GM12878 (cell line): ENCODE results near the gene STARD10. TPM values are rescaled to one million over a fixed set of nuclear protein-coding genes. Genes with fewer than 3 reads are reported as not detected.

Experiments used
- ATAC-seq: fragments of 200-7000 bp; cut with Tn5 transposase; 3 replicates; pipeline ENCODE4 v1.9.1; 2020; ENCODE audit warnings: mild to moderate bottlenecking, moderate library complexity
- BruUV-seq: library from RNA; stranded (reverse); fragments of 400-500 nt; replicated peaks from 2 replicates; lab custom pipeline; 2021; lab: Mats Ljungman, UMichigan
- CTCF ChIA-PET: fragments of 300-600 bp; sonication (Branson Sonifier 250); formaldehyde crosslinking; extraction: SDS; loops from one replicate; lab custom pipeline; 2021; ENCODE audit warnings: inconsistent platforms; lab: Yijun Ruan, JAX
- POLR2A ChIA-PET: fragments of 350-600 bp; formaldehyde crosslinking; extraction: SDS; loops from one replicate; lab custom pipeline; 2021; ENCODE audit warnings: inconsistent platforms; lab: Charles Lee
- RAD21 ChIA-PET: fragments of 300-600 bp; sonication (Branson Sonifier 250); formaldehyde crosslinking; loops from one replicate; lab custom pipeline; 2023; ENCODE audit warnings: antibody characterized with exemption; ENCODE audit not compliant: unreplicated experiment; lab: Charles Lee
- SMC1A ChIA-PET: fragments of 300-600 bp; sonication (Branson Sonifier 250); formaldehyde crosslinking; loops from one replicate; lab custom pipeline; 2023; ENCODE audit not compliant: unreplicated experiment, uncharacterized antibody; lab: Charles Lee
- DNase-seq: peaks from one replicate; pipeline ENCODE4 v3.0.0-alpha.2; 2011; ENCODE audit warnings: low read depth, low spot score
- FAIRE-seq: peaks from 3 replicates; lab custom pipeline; 2011; peaks lifted over from hg19 to GRCh38; lab: Jason Lieb, UNC
- H2AFZ ChIP-seq: 2 replicates; pipeline ENCODE4 v1.6.0; 2011; ENCODE audit warnings: low read depth, low read length, control low read depth; ENCODE audit not compliant: control insufficient read depth
- H3K27ac ChIP-seq: 2 replicates; pipeline ENCODE4 v1.5.1; 2011; ENCODE audit warnings: control low read depth; ENCODE audit not compliant: control insufficient read depth, insufficient read depth
- H3K27me3 ChIP-seq, 2 experiments: replicated peaks in 1 of 2; 2 replicates each; pipeline versions ENCODE4 v1.6.0 to v1.6.1; 2011; ENCODE audit warnings: low read length in 1 of 2; ENCODE audit not compliant: control insufficient read depth in 2 of 2, insufficient read depth in 2 of 2
- H3K36me3 ChIP-seq, 2 experiments: 2 replicates each; pipeline ENCODE4 v1.5.1; 2011; ENCODE audit warnings: low read length in 1 of 2; ENCODE audit not compliant: control insufficient read depth in 2 of 2, insufficient read depth in 2 of 2
- H3K4me1 ChIP-seq: 2 replicates; pipeline ENCODE4 v1.6.1; 2011; ENCODE audit warnings: mild to moderate bottlenecking, low read length, moderate library complexity, mixed read lengths; ENCODE audit not compliant: control insufficient read depth, insufficient read depth
- H3K4me2 ChIP-seq: 2 replicates; pipeline ENCODE4 v1.6.0; 2011; ENCODE audit warnings: control low read depth; ENCODE audit not compliant: control insufficient read depth, insufficient read depth
- H3K4me3 ChIP-seq: fragments of 200-600 bp; sonication (generic); 2 replicates; pipeline ENCODE4 v1.5.1; 2016
- H3K79me2 ChIP-seq: 2 replicates; pipeline ENCODE4 v1.6.0; 2011; ENCODE audit warnings: low read length; ENCODE audit not compliant: control insufficient read depth, insufficient read depth
- H3K9ac ChIP-seq: 2 replicates; pipeline ENCODE4 v1.8.0; 2011; ENCODE audit warnings: low read length, control low read depth, mixed read lengths; ENCODE audit not compliant: control insufficient read depth, insufficient read depth
- H3K9me3 ChIP-seq: replicated peaks from 3 replicates; pipeline ENCODE4 v1.5.1; 2011; ENCODE audit warnings: mild to moderate bottlenecking, low read length; ENCODE audit not compliant: control insufficient read depth, insufficient read depth
- H4K20me1 ChIP-seq: 2 replicates; pipeline ENCODE4 v1.6.0; 2011; ENCODE audit not compliant: control insufficient read depth, insufficient read depth
- BRCA1 ChIP-seq: IDR thresholded peaks from 2 replicates; pipeline ENCODE4 v1.6.1; 2011; ENCODE audit warnings: low read depth, low read length, improper control_type of control experiment
- CUX1 ChIP-seq: IDR thresholded peaks from 2 replicates; pipeline ENCODE4 v1.6.1; 2012; ENCODE audit warnings: improper control_type of control experiment, low read depth, low read length; ENCODE audit not compliant: insufficient replicate concordance
- GABPA ChIP-seq: IDR thresholded peaks from 2 replicates; pipeline ENCODE4 v1.6.1; 2014; ENCODE audit warnings: antibody characterized with exemption, low read depth, mild to moderate bottlenecking, inconsistent platforms
- MEF2A ChIP-seq: IDR thresholded peaks from 2 replicates; pipeline ENCODE4 v1.6.1; 2011; ENCODE audit warnings: low read depth, mild to moderate bottlenecking, low read length, moderate library complexity; ENCODE audit not compliant: insufficient read depth
- MXI1 ChIP-seq: fragments of 150-350 bp; IDR thresholded peaks from 2 replicates; pipeline ENCODE4 v1.6.1; 2011; ENCODE audit warnings: low read depth, mild to moderate bottlenecking, inconsistent platforms, low read length, improper control_type of control experiment
- NFIC ChIP-seq: IDR thresholded peaks from 2 replicates; pipeline ENCODE4 v1.6.1; 2012; ENCODE audit warnings: low read depth, mild to moderate bottlenecking, inconsistent platforms, low read length, moderate library complexity
- NFYA ChIP-seq: IDR thresholded peaks from 2 replicates; pipeline ENCODE4 v1.6.1; 2011; ENCODE audit warnings: low read depth, mild to moderate bottlenecking, low read length, improper control_type of control experiment, borderline replicate concordance
- PBX3 ChIP-seq: IDR thresholded peaks from 2 replicates; pipeline ENCODE4 v1.6.1; 2011; ENCODE audit warnings: mild to moderate bottlenecking, low read depth, low read length, moderate library complexity; ENCODE audit not compliant: insufficient replicate concordance
- POLR2AphosphoS2 ChIP-seq: IDR thresholded peaks from 2 replicates; pipeline ENCODE4 v1.6.1; 2011; ENCODE audit warnings: low read depth, mild to moderate bottlenecking, low read length, improper control_type of control experiment, moderate library complexity
- TARDBP ChIP-seq: IDR thresholded peaks from 2 replicates; pipeline ENCODE4 v1.6.1; 2016; ENCODE audit warnings: borderline replicate concordance
- TCF3 ChIP-seq: IDR thresholded peaks from 2 replicates; pipeline ENCODE4 v1.6.1; 2012; ENCODE audit warnings: low read depth, mild to moderate bottlenecking, low read length, borderline replicate concordance; ENCODE audit not compliant: insufficient read depth
- WGBS: methylation state at CpG from one replicate; pipeline ENCODE4 v1.1.6; 2016; ENCODE audit warnings: low lambda C conversion rate; ENCODE audit not compliant: insufficient replicate concordance, insufficient coverage; ENCODE audit errors: missing lambda C conversion rate; 5-methylcytosine and 5-hydroxymethylcytosine counted together
- in situ Hi-C: fragments of 300-500 bp; cut with MboI; formaldehyde crosslinking; loops from 9 replicates; pipeline ENCODE4 v1.14.3; 2018; ENCODE audit warnings: mixed read lengths
- intact Hi-C: fragments of 100-400 bp; cut with micrococcal nuclease; formaldehyde crosslinking; loops from one replicate; pipeline ENCODE4 v1.14.2; 2022; ENCODE audit not compliant: unreplicated experiment
- polyA plus RNA-seq, 11 experiments: library from polyadenylated mRNA; depleted of rRNA in 4 of 11; unstranded in 6 of 11; stranded (reverse) in 5 of 11; fragments of >200 nt; fragmentation: Nextera tagmentation in 4 of 11; fragmentation: Illumina TruSeq in 1 of 11; extraction: Ambion mirVana in 4 of 11; extraction: Trizol in 1 of 11; gene quantifications; 1 replicate in 1 of 11; 2 replicates in 10 of 11; pipeline versions ENCODE4 v1.2.1 to v1.2.3, GENCODE V29; 2011 to 2016; ENCODE audit warnings: inconsistent platforms in 2 of 11, missing spikeins in 2 of 11, low read depth in 1 of 11
- total RNA-seq, 4 experiments: library from RNA; depleted of rRNA in 3 of 4; stranded (reverse); fragments of >200 nt in 3 of 4; fragmentation: Illumina TruSeq in 1 of 4; extraction: Trizol in 1 of 4; gene quantifications; 2 replicates each; pipeline versions ENCODE4 v1.2.1 to v1.2.3, GENCODE V29; 2013 to 2021
- TF ChIP-seq, protein P1 (sequence below): fragments of 450-650 bp; IDR thresholded peaks from 2 replicates; pipeline ENCODE4 v1.6.1; 2014; ENCODE audit warnings: mild to moderate bottlenecking
- TF ChIP-seq, protein P2 (sequence below): fragments of 450-650 bp; IDR thresholded peaks from 2 replicates; pipeline ENCODE4 v1.6.1; 2017; ENCODE audit warnings: borderline replicate concordance

The STARD10 gene
- total and polyA plus RNA-seq, 10 of the 15 experiments (the other 5 are each of a cell fraction or from before 2014, with no cell fraction given): 0.15 to 43.2 (median 23.1) TPM

DNA sequence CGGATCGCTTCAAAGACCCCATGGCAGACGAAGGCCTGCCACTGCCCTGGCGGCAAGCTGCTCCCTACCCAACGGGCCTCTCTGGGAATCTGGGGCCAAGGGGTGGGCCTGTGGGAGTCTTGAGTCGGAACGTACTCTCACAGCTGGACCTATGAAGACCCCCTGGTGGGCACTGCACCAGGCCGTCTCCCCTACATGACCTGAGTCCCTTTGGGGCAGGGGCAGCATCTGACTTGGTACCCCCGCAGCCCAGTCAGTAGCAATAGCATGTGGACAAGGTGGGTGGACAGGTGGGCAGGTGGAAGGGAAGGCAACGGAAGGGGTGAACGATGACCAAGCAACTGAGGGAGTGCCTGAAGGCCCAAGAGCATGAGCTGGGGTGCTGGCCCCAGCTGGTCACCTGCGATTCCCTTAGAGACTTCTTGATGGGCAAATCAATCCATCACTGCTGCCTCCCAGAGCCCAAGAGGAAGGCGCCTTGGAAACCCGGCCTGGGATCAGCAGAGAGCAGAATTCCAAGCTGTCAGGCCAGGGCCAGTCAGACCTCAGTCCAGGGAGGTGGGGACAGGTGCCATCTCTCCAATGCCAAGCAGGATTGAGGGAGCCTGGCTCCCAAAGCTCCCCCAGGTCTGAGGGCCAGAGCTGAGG is 76.9 kb downstream of the STARD10 start:
- H3K4me1 ChIP-seq: peaks cover 30% of the 10 kb centered on the region
- ChIA-PET RAD21 (interaction anchor here (0.5 to 2.0 kb wide), 7 partner anchors 11 to 208 kb away, joined by 3 to 5 read pairs (median 3); partner anchors contain the start of gene STARD10), CTCF (interaction anchor here (1.0 to 1.5 kb wide), 4 partner anchors 8 to 574 kb away, joined by 4 to 7 read pairs (median 5); no protein-coding TSS in a partner anchor), POLR2A (interaction anchor here (1.6 kb wide), 1 partner anchor 441 kb away, joined by 4 read pairs; no protein-coding TSS in a partner anchor), SMC1A (interaction anchor here (0.9 to 1.0 kb wide), 2 partner anchors 95 to 99 kb away, joined by 3 to 4 read pairs; no protein-coding TSS in a partner anchor)
- no peaks in the 10 kb centered on the region for H3K27me3 ChIP-seq
- H3K4me2 ChIP-seq: no peak overlapping the region
- no peak for FAIRE-seq
- no TSS peak for BruUV-seq
- H3K79me2 ChIP-seq: peaks cover 60% of the 10 kb centered on the region
- H3K4me3 ChIP-seq: no peak overlapping the region
- no peak overlapping the region for H3K9ac ChIP-seq
- in situ Hi-C loops (no loop called here), intact Hi-C loops (no loop called here)
- H4K20me1 ChIP-seq: peaks cover 8% of the 10 kb centered on the region
- peaks cover 24 to 41% of the 10 kb centered on the region in 2 experiments for H3K36me3 ChIP-seq
- H3K27ac ChIP-seq: no peak overlapping the region
- DNase-seq: no peak
- 98% methylated on average over 14 of the region's 14 CpGs for WGBS
- no peaks in the 10 kb centered on the region for H3K9me3 ChIP-seq
- no peak for ATAC-seq
- H2AFZ ChIP-seq: no peak overlapping the region
- TF ChIP-seq, protein P1, sequence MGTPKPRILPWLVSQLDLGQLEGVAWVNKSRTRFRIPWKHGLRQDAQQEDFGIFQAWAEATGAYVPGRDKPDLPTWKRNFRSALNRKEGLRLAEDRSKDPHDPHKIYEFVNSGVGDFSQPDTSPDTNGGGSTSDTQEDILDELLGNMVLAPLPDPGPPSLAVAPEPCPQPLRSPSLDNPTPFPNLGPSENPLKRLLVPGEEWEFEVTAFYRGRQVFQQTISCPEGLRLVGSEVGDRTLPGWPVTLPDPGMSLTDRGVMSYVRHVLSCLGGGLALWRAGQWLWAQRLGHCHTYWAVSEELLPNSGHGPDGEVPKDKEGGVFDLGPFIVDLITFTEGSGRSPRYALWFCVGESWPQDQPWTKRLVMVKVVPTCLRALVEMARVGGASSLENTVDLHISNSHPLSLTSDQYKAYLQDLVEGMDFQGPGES: no peak
- TF ChIP-seq CUX1 (no peak), NFYA (no peak), PBX3 (no peak), BRCA1 (no peak), MEF2A (no peak), NFIC (no peak), TCF3 (no peak), POLR2AphosphoS2 (no peak), TARDBP (no peak), GABPA (no peak), MXI1 (no peak)
- TF ChIP-seq, protein P2, sequence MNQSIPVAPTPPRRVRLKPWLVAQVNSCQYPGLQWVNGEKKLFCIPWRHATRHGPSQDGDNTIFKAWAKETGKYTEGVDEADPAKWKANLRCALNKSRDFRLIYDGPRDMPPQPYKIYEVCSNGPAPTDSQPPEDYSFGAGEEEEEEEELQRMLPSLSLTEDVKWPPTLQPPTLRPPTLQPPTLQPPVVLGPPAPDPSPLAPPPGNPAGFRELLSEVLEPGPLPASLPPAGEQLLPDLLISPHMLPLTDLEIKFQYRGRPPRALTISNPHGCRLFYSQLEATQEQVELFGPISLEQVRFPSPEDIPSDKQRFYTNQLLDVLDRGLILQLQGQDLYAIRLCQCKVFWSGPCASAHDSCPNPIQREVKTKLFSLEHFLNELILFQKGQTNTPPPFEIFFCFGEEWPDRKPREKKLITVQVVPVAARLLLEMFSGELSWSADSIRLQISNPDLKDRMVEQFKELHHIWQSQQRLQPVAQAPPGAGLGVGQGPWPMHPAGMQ: no peak
